IPS-20b (cell line): ENCODE results near the gene ZNF473.

ENCODE experiments used
- H3K27ac ChIP-seq: one replicate; pipeline ENCODE4 v1.5.1; 2013; ENCODE audit warnings: low read length
- H3K27me3 ChIP-seq: 2 replicates; pipeline ENCODE4 v1.6.1; 2013; ENCODE audit warnings: mild to moderate bottlenecking, low read length, inconsistent platforms; ENCODE audit not compliant: insufficient read depth
- H3K36me3 ChIP-seq: 2 replicates; pipeline ENCODE4 v1.6.1; 2013; ENCODE audit warnings: low read depth, mild to moderate bottlenecking, inconsistent platforms, low read length, moderate library complexity; ENCODE audit not compliant: insufficient read depth
- H3K4me1 ChIP-seq: 2 replicates; pipeline ENCODE4 v1.6.1; 2013; ENCODE audit warnings: mild to moderate bottlenecking, control low read depth, inconsistent platforms, low read length, moderate library complexity; ENCODE audit not compliant: insufficient read depth
- H3K4me3 ChIP-seq: 2 replicates; pipeline ENCODE4 v1.5.1; 2013; ENCODE audit warnings: mild to moderate bottlenecking, low read length, inconsistent platforms
- H3K9ac ChIP-seq: 2 replicates; pipeline ENCODE4 v1.6.1; 2013; ENCODE audit warnings: low read depth, mild to moderate bottlenecking, inconsistent platforms, low read length, moderate library complexity
- H3K9me3 ChIP-seq: 2 replicates; pipeline ENCODE4 v1.6.1; 2013; ENCODE audit warnings: mild to moderate bottlenecking, low read depth, low read length, inconsistent platforms; ENCODE audit not compliant: insufficient read depth

The ZNF473 gene

GRCh38 chr19:50025794-50026549, at the start of gene ZNF473:
ZNF473 (plus strand) TSS chr19:50026005; CDS start chr19:50031083, 5,078 bp downstream.
- Histone ChIP-seq H3K36me3 (peaks cover 7% of the 10 kb centered on the region), H3K9me3 (no peaks in the 10 kb centered on the region), H3K27ac (peak within 1 kb of the TSS; percentile 12), H3K27me3 (no peaks in the 10 kb centered on the region), H3K9ac (peak within 1 kb of the TSS; percentile 91), H3K4me1 (peaks cover 4% of the 10 kb centered on the region; the same call in 1 of the 2 replicates), H3K4me3 (peak within 1 kb of the TSS; percentile 83)

GRCh38 chr19:49976496-49976895, 49.3 kb upstream of the ZNF473 start:
- H3K27ac ChIP-seq, result no peak overlapping the region
- H3K9ac ChIP-seq, result no peak overlapping the region
- H3K4me1 ChIP-seq, result no peaks in the 10 kb centered on the region
- no peaks in the 10 kb centered on the region; the same call in 1 of the 2 replicates for H3K27me3 ChIP-seq
- no peaks in the 10 kb centered on the region for H3K9me3 ChIP-seq
- no peaks in the 10 kb centered on the region for H3K36me3 ChIP-seq
- no peak overlapping the region for H3K4me3 ChIP-seq

GRCh38 chr19:49977076-49977475, 48.7 kb upstream of the ZNF473 start:
- H3K9me3 ChIP-seq, result no peaks in the 10 kb centered on the region
- no peak overlapping the region for H3K27ac ChIP-seq
- H3K9ac ChIP-seq, result no peak overlapping the region
- no peaks in the 10 kb centered on the region for H3K4me1 ChIP-seq
- H3K36me3 ChIP-seq, result no peaks in the 10 kb centered on the region
- H3K27me3 ChIP-seq, result no peaks in the 10 kb centered on the region; the same call in 1 of the 2 replicates
- H3K4me3 ChIP-seq, result no peak overlapping the region

- Histone ChIP-seq H3K36me3 (no peaks in the 10 kb centered on the region), H3K27ac (no peak overlapping the region), H3K9ac (no peak overlapping the region)
Observed at GRCh38 chr19:49977881-49978280, 47.9 kb upstream of the ZNF473 start.

GRCh38 chr19:49978324-49978723, 47.5 kb upstream of the ZNF473 start:
- Histone ChIP-seq H3K4me3 (no peak overlapping the region), H3K36me3 (no peaks in the 10 kb centered on the region), H3K27ac (no peak overlapping the region), H3K9me3 (no peaks in the 10 kb centered on the region), H3K4me1 (no peaks in the 10 kb centered on the region), H3K9ac (no peak overlapping the region), H3K27me3 (no peaks in the 10 kb centered on the region)

More at GRCh38 chr19:49977881-49978280, 47.9 kb upstream of the ZNF473 start:
- Histone ChIP-seq H3K9me3 (no peaks in the 10 kb centered on the region), H3K4me1 (no peaks in the 10 kb centered on the region), H3K4me3 (no peak overlapping the region), H3K27me3 (no peaks in the 10 kb centered on the region)

GRCh38 chr19:49981603-49982593, 43.9 kb upstream of the ZNF473 start:
- no peaks in the 10 kb centered on the region for H3K4me1 ChIP-seq
- H3K36me3 ChIP-seq, result no peaks in the 10 kb centered on the region; the same call in 1 of the 2 replicates
- no peak overlapping the region for H3K27ac ChIP-seq
- H3K4me3 ChIP-seq, result no peak overlapping the region
- H3K27me3 ChIP-seq, result no peaks in the 10 kb centered on the region
- no peak overlapping the region; the same call in 1 of the 2 replicates for H3K9ac ChIP-seq
- no peaks in the 10 kb centered on the region for H3K9me3 ChIP-seq

GRCh38 chr19:49983645-49984229, 42.1 kb upstream of the ZNF473 start:
- Histone ChIP-seq H3K4me3 (no peak overlapping the region), H3K4me1 (no peaks in the 10 kb centered on the region), H3K36me3 (no peaks in the 10 kb centered on the region; the same call in 1 of the 2 replicates), H3K9ac (no peak overlapping the region), H3K27me3 (no peaks in the 10 kb centered on the region), H3K27ac (no peak overlapping the region), H3K9me3 (no peaks in the 10 kb centered on the region)

- no peaks in the 10 kb centered on the region for H3K4me1 ChIP-seq
- H3K36me3 ChIP-seq, result no peaks in the 10 kb centered on the region; the same call in 1 of the 2 replicates
- no peaks in the 10 kb centered on the region for H3K27me3 ChIP-seq
- H3K9me3 ChIP-seq, result no peaks in the 10 kb centered on the region
- H3K9ac ChIP-seq, result no peak overlapping the region
- no peak overlapping the region for H3K27ac ChIP-seq
- H3K4me3 ChIP-seq, result no peak overlapping the region
Observed at GRCh38 chr19:49984491-49984890, 41.3 kb upstream of the ZNF473 start.

GRCh38 chr19:49985871-49986270, 39.9 kb upstream of the ZNF473 start:
- no peak overlapping the region for H3K27ac ChIP-seq
- H3K36me3 ChIP-seq, result no peaks in the 10 kb centered on the region; the same call in 1 of the 2 replicates

GRCh38 chr19:49986354-49986753, 39.5 kb upstream of the ZNF473 start:
- Histone ChIP-seq H3K27me3 (no peaks in the 10 kb centered on the region), H3K36me3 (no peaks in the 10 kb centered on the region; the same call in 1 of the 2 replicates), H3K9me3 (no peaks in the 10 kb centered on the region), H3K27ac (no peak overlapping the region), H3K4me3 (no peak overlapping the region), H3K4me1 (no peaks in the 10 kb centered on the region), H3K9ac (no peak overlapping the region)

More at GRCh38 chr19:49985871-49986270, 39.9 kb upstream of the ZNF473 start:
- H3K4me3 ChIP-seq, result no peak overlapping the region
- H3K9ac ChIP-seq, result no peak overlapping the region
- H3K27me3 ChIP-seq, result no peaks in the 10 kb centered on the region
- H3K4me1 ChIP-seq, result no peaks in the 10 kb centered on the region
- H3K9me3 ChIP-seq, result no peaks in the 10 kb centered on the region

- no peak overlapping the region for H3K4me3 ChIP-seq
- no peaks in the 10 kb centered on the region for H3K27me3 ChIP-seq
- H3K9ac ChIP-seq, result no peak overlapping the region
- peaks cover under 1% of the 10 kb centered on the region for H3K36me3 ChIP-seq
- no peaks in the 10 kb centered on the region for H3K4me1 ChIP-seq
- no peak overlapping the region for H3K27ac ChIP-seq
- no peaks in the 10 kb centered on the region for H3K9me3 ChIP-seq
Observed at GRCh38 chr19:49987159-49987698, 38.6 kb upstream of the ZNF473 start.
